Right cardiac atrium (tissue), 5 donors: Measurements from ENCODE around the gene ERAP2. TPM values are rescaled to one million over a fixed set of nuclear protein-coding genes. Genes with fewer than 3 reads are reported as not detected.
A peak's percentile ranks its signal among the peaks of the same experiment; 100 is the strongest.

Experiments
- ATAC-seq, 2 donors: fragments of 200-7000 bp; cut with Tn5 transposase; one replicate each; pipeline versions ENCODE4 v1.8.0 to v1.9.1; 2020; ENCODE audit warnings: moderate library complexity in 2 of 2, mild to moderate bottlenecking in 1 of 2
- DNase-seq, 3 donors: peaks; one replicate each; pipeline ENCODE4 v3.0.0-alpha.2; 2020
- H3K27ac ChIP-seq: one replicate; pipeline ENCODE4 v1.5.1; 2013; ENCODE audit warnings: mild to moderate bottlenecking, low read length, control low read depth, moderate library complexity
- H3K27me3 ChIP-seq: one replicate; pipeline ENCODE4 v1.6.1; 2013; ENCODE audit not compliant: control insufficient read depth, insufficient read depth
- H3K4me1 ChIP-seq: one replicate; pipeline ENCODE4 v1.6.1; 2013; ENCODE audit warnings: low read length; ENCODE audit not compliant: control insufficient read depth, insufficient read depth
- H3K4me3 ChIP-seq: one replicate; pipeline ENCODE4 v1.5.1; 2013; ENCODE audit warnings: low read length, control low read depth
- H3K9me3 ChIP-seq: one replicate; pipeline ENCODE4 v1.6.1; 2013; ENCODE audit warnings: low read length; ENCODE audit not compliant: control insufficient read depth
- WGBS: extraction: QIAGEN DNeasy Blood & Tissue Kit; methylation state at CpG from one replicate; pipeline ENCODE4 v1.1.7; 2013; 5-methylcytosine and 5-hydroxymethylcytosine counted together
- intact Hi-C, 4 donors: fragments of 100-400 bp; cut with DNase I; formaldehyde crosslinking; loops; one replicate each; pipeline versions ENCODE4 v1.11.0 to v1.14.0; 2022 to 2023
- polyA plus RNA-seq: library from polyadenylated mRNA; stranded (reverse); fragments of 200-250 nt; gene quantifications from one replicate; pipeline ENCODE4 v1.2.3, GENCODE V29; 2013
- total RNA-seq, 4 donors: library from RNA; stranded (reverse); fragmentation: NEBNext Ultra II Directional; extraction: Animal tissue kit (Norgen Biotek cat#: 25700); gene quantifications; one replicate each; pipeline ENCODE4 v1.2.1, GENCODE V29; 2021
- donor health status: healthy with polysubstance abuse.
- donor health status: DM: no; HTN: yes; CAD: no.
- donor health status: DM: no; HTN: no; CAD: no.
- donor health status: DM: no; HTN: yes; CAD: no; lungs with severe emphysema.
- donor health status: DM: yes; HTN: yes; CAD: no.

The ERAP2 gene
- total and polyA plus RNA-seq, 5 donors = 0.81 to 7.2 (median 6.9) TPM

GRCh38 chr5:96952118-96952750, 75.9 kb downstream of the ERAP2 start:
- Histone ChIP-seq H3K27ac (peak overlapping the region; percentile 37), H3K9me3 (no peaks in the 10 kb centered on the region), H3K4me1 (no peaks in the 10 kb centered on the region), H3K27me3 (no peaks in the 10 kb centered on the region), H3K4me3 (no peak overlapping the region)
- peak; percentile 76 to 79 for ATAC-seq
- intact Hi-C loops = no loop called here
- DNase-seq = no peak
- 59% methylated on average over 3 of the region's 3 CpGs for WGBS

- ATAC-seq (no peak), DNase-seq (no peak)
- Histone ChIP-seq H3K9me3 (no peaks in the 10 kb centered on the region), H3K4me1 (no peaks in the 10 kb centered on the region), H3K4me3 (no peak overlapping the region), H3K27me3 (no peaks in the 10 kb centered on the region), H3K27ac (peak overlapping the region; percentile 33)
- intact Hi-C loops = no loop called here
- 83% methylated on average over 7 of the region's 7 CpGs for WGBS
Observed at GRCh38 chr5:96952974-96953730, 76.9 kb downstream of the ERAP2 start.

GRCh38 chr5:96957254-96958049, 81.2 kb downstream of the ERAP2 start:
- no peak for ATAC-seq
- Histone ChIP-seq H3K4me3 (no peak overlapping the region), H3K4me1 (peaks cover 2% of the 10 kb centered on the region), H3K27ac (no peak overlapping the region), H3K27me3 (no peaks in the 10 kb centered on the region), H3K9me3 (no peaks in the 10 kb centered on the region)
- no peak for DNase-seq
- intact Hi-C loops = no loop called here
- WGBS = 73% methylated on average over 4 of the region's 4 CpGs

- intact Hi-C loops = no loop called here
- DNase-seq (no peak), ATAC-seq (no peak)
- Histone ChIP-seq H3K27ac (no peak overlapping the region), H3K4me3 (no peak overlapping the region), H3K9me3 (no peaks in the 10 kb centered on the region), H3K27me3 (no peaks in the 10 kb centered on the region), H3K4me1 (peaks cover 4% of the 10 kb centered on the region)
- WGBS = 97% methylated on average over 5 of the region's 5 CpGs
Observed at GRCh38 chr5:96958977-96959376, 82.7 kb downstream of the ERAP2 start.

- H3K27ac ChIP-seq = no peak overlapping the region
- no peaks in the 10 kb centered on the region for H3K9me3 ChIP-seq
- intact Hi-C loops = no loop called here
- 70% methylated on average over 1 of the region's 1 CpG for WGBS
- no peaks in the 10 kb centered on the region for H3K27me3 ChIP-seq
- no peak for DNase-seq
- no peak overlapping the region for H3K4me3 ChIP-seq
- peaks cover 4% of the 10 kb centered on the region for H3K4me1 ChIP-seq
- ATAC-seq = no peak
Observed at GRCh38 chr5:96961053-96961452, 84.8 kb downstream of the ERAP2 start.

- Histone ChIP-seq H3K27ac (peak overlapping the region; percentile 67), H3K4me1 (peaks cover 4% of the 10 kb centered on the region), H3K4me3 (no peak overlapping the region), H3K27me3 (no peaks in the 10 kb centered on the region), H3K9me3 (no peaks in the 10 kb centered on the region)
- 57% methylated on average over 4 of the region's 4 CpGs for WGBS
- DNase-seq (no peak), ATAC-seq (peak; percentile 12 to 20)
- intact Hi-C loops = no loop called here
Observed at GRCh38 chr5:96962540-96962991, 86.3 kb downstream of the ERAP2 start.

- peak; percentile 80 to 86 (median 80) for DNase-seq
- H3K4me3 ChIP-seq = no peak overlapping the region
- ATAC-seq = peak; percentile 95
- 6% methylated on average over 3 of the region's 3 CpGs for WGBS
- H3K4me1 ChIP-seq = peaks cover 4% of the 10 kb centered on the region
- no peaks in the 10 kb centered on the region for H3K27me3 ChIP-seq
- H3K9me3 ChIP-seq = no peaks in the 10 kb centered on the region
- intact Hi-C loops = no loop called here
- H3K27ac ChIP-seq = peak overlapping the region; percentile 51
Observed at GRCh38 chr5:96963267-96963666, 87.0 kb downstream of the ERAP2 start.

- DNase-seq (no peak), ATAC-seq (no peak)
- H3K27me3 ChIP-seq = no peaks in the 10 kb centered on the region
- peaks cover 5% of the 10 kb centered on the region for H3K4me1 ChIP-seq
- no peak overlapping the region for H3K4me3 ChIP-seq
- intact Hi-C loops = no loop called here
- no peaks in the 10 kb centered on the region for H3K9me3 ChIP-seq
- 78% methylated on average over 4 of the region's 4 CpGs for WGBS
- H3K27ac ChIP-seq = no peak overlapping the region
Observed at GRCh38 chr5:96966801-96967200, 90.5 kb downstream of the ERAP2 start.

- H3K9me3 ChIP-seq = no peaks in the 10 kb centered on the region
- intact Hi-C loops = no loop called here
- H3K27ac ChIP-seq = no peak overlapping the region
- 98% methylated on average over 1 of the region's 1 CpG for whole genome bisulfite sequencing
- no peaks in the 10 kb centered on the region for H3K27me3 ChIP-seq
- H3K4me3 ChIP-seq = no peak overlapping the region
- H3K4me1 ChIP-seq = peaks cover 5% of the 10 kb centered on the region
- ATAC-seq (no peak), DNase-seq (no peak)
Observed at GRCh38 chr5:96967400-96967799, 91.1 kb downstream of the ERAP2 start.

GRCh38 chr5:96968074-96968473, 91.8 kb downstream of the ERAP2 start:
- DNase-seq (no peak), ATAC-seq (peak; percentile 73 to 83)
- Histone ChIP-seq H3K27me3 (no peaks in the 10 kb centered on the region), H3K9me3 (no peaks in the 10 kb centered on the region), H3K27ac (peak overlapping the region; percentile 4), H3K4me1 (peaks cover 5% of the 10 kb centered on the region), H3K4me3 (no peak overlapping the region)
- intact Hi-C loops = no loop called here
- 18% methylated on average over 1 of the region's 1 CpG for WGBS

GRCh38 chr5:96968614-96969013, 92.3 kb downstream of the ERAP2 start:
- intact Hi-C loops = no loop called here
- Histone ChIP-seq H3K4me3 (no peak overlapping the region), H3K27me3 (no peaks in the 10 kb centered on the region), H3K27ac (peak overlapping the region; percentile 92), H3K4me1 (peaks cover 5% of the 10 kb centered on the region), H3K9me3 (no peaks in the 10 kb centered on the region)
- WGBS = 35% methylated on average over 2 of the region's 2 CpGs
- ATAC-seq (peak; percentile 53 to 58), DNase-seq (no peak)
